ENCODE data around the gene UBE2F. TPM values are rescaled to one million over a fixed set of nuclear protein-coding genes. Genes with fewer than 3 reads are reported as not detected.

The UBE2F gene, protein sequence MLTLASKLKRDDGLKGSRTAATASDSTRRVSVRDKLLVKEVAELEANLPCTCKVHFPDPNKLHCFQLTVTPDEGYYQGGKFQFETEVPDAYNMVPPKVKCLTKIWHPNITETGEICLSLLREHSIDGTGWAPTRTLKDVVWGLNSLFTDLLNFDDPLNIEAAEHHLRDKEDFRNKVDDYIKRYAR
- total RNA-seq = 95.8 and 116 TPM in 2 replicates

DNA sequence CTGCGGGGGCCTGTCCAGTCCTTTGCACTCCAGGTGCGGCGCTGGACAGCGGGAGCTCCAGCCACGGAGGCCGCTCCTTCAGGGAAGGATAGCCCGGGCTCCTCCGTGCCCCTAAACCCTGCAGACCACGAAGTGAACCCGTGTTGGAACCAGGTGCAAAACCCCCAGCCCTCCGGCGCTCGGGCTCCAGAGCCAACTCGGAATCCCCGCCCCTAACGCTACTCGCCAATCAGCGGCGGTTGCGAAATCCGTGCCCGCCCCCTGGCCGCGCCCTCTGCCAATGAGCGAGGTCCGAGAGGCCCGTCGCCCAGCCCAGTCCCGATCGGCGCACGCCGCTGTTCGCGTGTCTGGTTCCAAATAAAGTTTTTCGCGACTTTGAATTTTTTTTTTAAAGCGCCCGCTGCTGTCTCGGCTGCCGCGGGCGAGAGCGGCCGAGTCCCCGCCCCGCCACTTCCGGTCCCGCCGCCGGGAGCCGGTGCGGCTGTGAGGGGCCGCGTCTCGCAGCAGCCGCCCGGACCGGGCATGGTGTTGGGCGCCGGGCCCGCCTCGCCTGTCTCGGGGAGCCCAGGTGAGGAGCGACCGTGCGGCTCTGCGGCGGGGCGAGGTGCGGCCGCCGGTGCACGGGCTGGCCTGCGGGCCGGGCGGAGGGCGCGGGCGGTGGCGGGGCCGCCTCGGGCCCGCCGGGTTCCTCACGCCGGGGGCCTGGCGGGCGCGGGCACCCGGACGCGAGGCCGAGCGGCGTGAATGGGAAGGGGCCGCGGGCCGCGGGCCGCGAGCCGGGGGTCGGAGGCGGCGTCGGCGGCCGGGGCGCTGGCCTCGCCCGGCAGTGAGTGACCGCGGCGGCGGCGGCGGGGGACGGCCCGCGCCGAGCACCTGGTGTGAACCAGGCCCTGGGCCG is at the start of gene UBE2F:
Gene UBE2F, plus strand, starts transcription at position 450 of the 898 bp plus-strand sequence. CDS start 6,094 bp downstream, outside the sequence.

GRCh38 chr2:238060542-238061314 is 93.9 kb downstream of the UBE2F start, which contains the start of gene SCLY:
TSS of gene SCLY (plus strand) at chr2:238061001. CDS start at chr2:238061055, 54 bp downstream.

Other genes starting within 250 kb of the UBE2F start
- not detected in 2 replicates for gene RBM44, start 168.2 kb upstream of the UBE2F start, total RNA-seq
- 18.0 and 21.4 TPM in 2 replicates for gene RAMP1, start 107.4 kb upstream of the UBE2F start, total RNA-seq
- gene SCLY, start 94.0 kb downstream of the UBE2F start, total RNA-seq = 8.0 and 9.9 TPM in 2 replicates
- gene ESPNL, start 133.3 kb downstream of the UBE2F start, total RNA-seq = 1.8 and 5.0 TPM in 2 replicates
- gene KLHL30, start 171.7 kb downstream of the UBE2F start, total RNA-seq = 0.12 and 1.3 TPM in 2 replicates
- 1.1 and 11.2 TPM in 2 replicates for gene ERFE, start 192.0 kb downstream of the UBE2F start, total RNA-seq
- 13.9 and 23.7 TPM in 2 replicates for gene ILKAP, start 236.7 kb downstream of the UBE2F start, total RNA-seq